ENCODE results near the gene ETV1.

The ETV1 gene

GRCh38 chr7:13989126-13989948 is at the start of gene ETV1:
TSS of gene ETV1 (minus strand) at chr7:13989666. CDS start at chr7:13989052, 614 bp downstream.
- DNase-seq (ENCODE audit: low read depth): peak; percentile 49

GRCh38 chr7:14024406-14024805 is 34.9 kb upstream of the ETV1 start:
- DNase-seq (ENCODE audit: low read depth): no peak

- no peak for DNase-seq (ENCODE audit: low read depth)
These were observed 34.4 kb upstream of the ETV1 start for GRCh38 chr7:14023838-14024237.

- no peak for DNase-seq (ENCODE audit: low read depth)
These were observed 33.9 kb upstream of the ETV1 start for GRCh38 chr7:14023342-14023741.

GRCh38 chr7:14021069-14021468 is 31.6 kb upstream of the ETV1 start:
- no peak for DNase-seq (ENCODE audit: low read depth)

- no peak for DNase-seq (ENCODE audit: low read depth)
These were observed 31.0 kb upstream of the ETV1 start for GRCh38 chr7:14020339-14020900.

- no peak for DNase-seq (ENCODE audit: low read depth)
These were observed 29.3 kb upstream of the ETV1 start for GRCh38 chr7:14018751-14019150.

GRCh38 chr7:14016950-14017349 is 27.5 kb upstream of the ETV1 start:
- no peak for DNase-seq (ENCODE audit: low read depth)

GRCh38 chr7:14013898-14014297 is 24.4 kb upstream of the ETV1 start:
- no peak for DNase-seq (ENCODE audit: low read depth)

- DNase-seq (ENCODE audit: low read depth): no peak
These were observed 20.3 kb upstream of the ETV1 start for GRCh38 chr7:14009453-14010418.

- no peak for DNase-seq (ENCODE audit: low read depth)
These were observed 11.7 kb upstream of the ETV1 start for GRCh38 chr7:14001139-14001538.

- DNase-seq (ENCODE audit: low read depth): no peak
These were observed 10.8 kb upstream of the ETV1 start for GRCh38 chr7:14000247-14000646.

- no peak for DNase-seq (ENCODE audit: low read depth)
These were observed 9.4 kb upstream of the ETV1 start for GRCh38 chr7:13998866-13999265.

- DNase-seq (ENCODE audit: low read depth): no peak
These were observed 3.1 kb upstream of the ETV1 start for GRCh38 chr7:13992596-13992964.

- no peak for DNase-seq (ENCODE audit: low read depth)
These were observed 2.5 kb upstream of the ETV1 start for GRCh38 chr7:13991791-13992595.

- DNase-seq (ENCODE audit: low read depth): peak; percentile 98
These were observed 1.7 kb upstream of the ETV1 start for GRCh38 chr7:13990984-13991790.

GRCh38 chr7:13990319-13990983 is 985 bp upstream of the ETV1 start:
- peak; percentile 43 for DNase-seq (ENCODE audit: low read depth)

GRCh38 chr7:13989949-13990305 is 461 bp upstream of the ETV1 start:
- DNase-seq (ENCODE audit: low read depth): no peak

GRCh38 chr7:13988731-13989125 is 738 bp downstream of the ETV1 start:
- no peak for DNase-seq (ENCODE audit: low read depth)

- DNase-seq (ENCODE audit: low read depth): peak; percentile 1
These were observed 1.4 kb downstream of the ETV1 start for GRCh38 chr7:13988065-13988464.
